H1 (cell line): ENCODE measurements around the gene DCAF6. TPM values are rescaled to one million over a fixed set of nuclear protein-coding genes. Genes with fewer than 3 reads are reported as not detected.

Source experiments
- CTCF ChIA-PET: fragments of 300-600 bp; sonication (Branson Sonifier 250); formaldehyde crosslinking; loops from one replicate; lab custom pipeline; 2021; ENCODE audit not compliant: partially characterized antibody; lab: Charles Lee
- POLR2A ChIA-PET: fragments of 300-600 bp; sonication (Branson Sonifier 250); formaldehyde crosslinking; loops from one replicate; lab custom pipeline; 2021; ENCODE audit warnings: inconsistent platforms; ENCODE audit not compliant: partially characterized antibody; lab: Charles Lee
- DNase-seq, 2 experiments: peaks; one replicate each; pipeline versions ENCODE4 v3.0.0 to v3.0.0-alpha.2; 2010 to 2022; ENCODE audit warnings: low spot score in 2 of 2, low read depth in 1 of 2, mixed read lengths in 1 of 2
- FAIRE-seq: peaks from 2 replicates; lab custom pipeline; 2011; peaks lifted over from hg19 to GRCh38; lab: Jason Lieb, UNC
- H2AFZ ChIP-seq: 2 replicates; pipeline ENCODE4 v1.8.1; 2012; ENCODE audit warnings: low read length, inconsistent platforms
- H2AK5ac ChIP-seq: 2 replicates; pipeline ENCODE4 v1.6.1; 2013; ENCODE audit warnings: low read depth, low read length
- H2BK120ac ChIP-seq: replicated peaks from 2 replicates; pipeline ENCODE3; 2013; ENCODE audit warnings: low read depth, low read length, inconsistent platforms
- H2BK12ac ChIP-seq: 2 replicates; pipeline ENCODE4 v1.6.1; 2013; ENCODE audit warnings: low read depth, low read length
- H2BK15ac ChIP-seq: 2 replicates; pipeline ENCODE4 v1.6.1; 2013; ENCODE audit warnings: low read length
- H2BK20ac ChIP-seq: 2 replicates; pipeline ENCODE4 v1.6.1; 2013; ENCODE audit warnings: low read length
- H2BK5ac ChIP-seq: 2 replicates; pipeline ENCODE4 v1.6.1; 2013; ENCODE audit warnings: low read depth, low read length
- H3K14ac ChIP-seq: 2 replicates; pipeline ENCODE4 v1.6.1; 2013; ENCODE audit warnings: inconsistent platforms; ENCODE audit not compliant: insufficient read length
- H3K18ac ChIP-seq: 2 replicates; pipeline ENCODE4 v1.6.1; 2013; ENCODE audit warnings: low read length; ENCODE audit errors: extremely low read depth
- H3K23ac ChIP-seq: 2 replicates; pipeline ENCODE4 v1.6.1; 2013; ENCODE audit warnings: inconsistent platforms; ENCODE audit not compliant: insufficient read length
- H3K23me2 ChIP-seq: 2 replicates; pipeline ENCODE4 v1.6.1; 2013; ENCODE audit warnings: low read depth, low read length
- H3K27ac ChIP-seq: 2 replicates; pipeline ENCODE4 v1.6.1; 2011; ENCODE audit warnings: low read depth, low read length, inconsistent platforms
- H3K27me3 ChIP-seq, 4 experiments: replicated peaks in 1 of 4; 1 replicate in 1 of 4; 2 replicates in 3 of 4; pipeline versions ENCODE4 v1.6.1 to v1.8.1; 2011 to 2013; ENCODE audit warnings: low read length in 3 of 4, mild to moderate bottlenecking in 3 of 4, inconsistent platforms in 2 of 4, mixed read lengths in 2 of 4, moderate library complexity in 1 of 4; ENCODE audit not compliant: control insufficient read depth in 3 of 4, insufficient read depth in 3 of 4; ENCODE audit errors: extremely low read depth in 1 of 4
- H3K36me3 ChIP-seq, 4 experiments: 2 replicates each; pipeline versions ENCODE4 v1.6.1 to v1.8.1; 2011 to 2013; ENCODE audit warnings: mild to moderate bottlenecking in 4 of 4, low read length in 3 of 4, moderate library complexity in 2 of 4, control low read depth in 1 of 4, inconsistent platforms in 1 of 4; ENCODE audit not compliant: insufficient read depth in 4 of 4, control insufficient read depth in 2 of 4
- H3K4ac ChIP-seq: replicated peaks from 2 replicates; pipeline ENCODE3; 2013; ENCODE audit warnings: low read length, low read depth, mixed read lengths, inconsistent platforms; ENCODE audit not compliant: insufficient read length
- H3K4me1 ChIP-seq, 4 experiments: replicated peaks in 1 of 4; 1 replicate in 1 of 4; 2 replicates in 3 of 4; pipeline versions ENCODE4 v1.6.1 to v1.8.1; 2011 to 2013; ENCODE audit warnings: low read length in 3 of 4, inconsistent platforms in 2 of 4, mixed read lengths in 1 of 4; ENCODE audit not compliant: insufficient read depth in 4 of 4, control insufficient read depth in 3 of 4
- H3K4me2 ChIP-seq, 2 experiments: 2 replicates each; pipeline versions ENCODE4 v1.6.1 to v1.8.1; 2011 to 2013; ENCODE audit warnings: low read depth in 2 of 2, low read length in 2 of 2, control low read depth in 1 of 2, inconsistent platforms in 1 of 2, mild to moderate bottlenecking in 1 of 2; ENCODE audit not compliant: insufficient read depth in 1 of 2
- H3K4me3 ChIP-seq, 4 experiments: fragments of 200-600, 300-600 bp in 1 of 4; sonication (generic), shearing (Covaris generic), sonication (Bioruptor Twin) in 1 of 4; 2 replicates each; pipeline versions ENCODE4 v1.5.1 to v1.8.1; 2011 to 2016; ENCODE audit warnings: low read length in 4 of 4, low read depth in 3 of 4, control low read depth in 2 of 4, inconsistent platforms in 2 of 4, mild to moderate bottlenecking in 2 of 4, mixed read lengths in 1 of 4, moderate library complexity in 1 of 4; ENCODE audit not compliant: insufficient read depth in 2 of 4; ENCODE audit errors: extremely low read depth in 1 of 4
- H3K56ac ChIP-seq: replicated peaks from 2 replicates; pipeline ENCODE3; 2013; ENCODE audit warnings: low read depth, mild to moderate bottlenecking, mixed read lengths, low read length, inconsistent platforms; ENCODE audit not compliant: insufficient read length
- H3K79me1 ChIP-seq: 2 replicates; pipeline ENCODE4 v1.6.1; 2013; ENCODE audit warnings: low read depth, low read length, control low read depth
- H3K79me2 ChIP-seq, 2 experiments: 2 replicates each; pipeline versions ENCODE4 v1.6.1 to v1.8.1; 2012 to 2013; ENCODE audit warnings: low read length in 2 of 2, mild to moderate bottlenecking in 2 of 2, inconsistent platforms in 1 of 2; ENCODE audit not compliant: insufficient read depth in 2 of 2, control insufficient read depth in 1 of 2
- H3K9ac ChIP-seq, 4 experiments: replicated peaks in 1 of 4; 1 replicate in 1 of 4; 2 replicates in 3 of 4; pipeline versions ENCODE4 v1.6.1 to v1.8.1; 2011 to 2013; ENCODE audit warnings: low read depth in 3 of 4, low read length in 3 of 4, control low read depth in 2 of 4, mild to moderate bottlenecking in 2 of 4, moderate library complexity in 2 of 4, inconsistent platforms in 1 of 4; ENCODE audit errors: extremely low read depth in 1 of 4
- H3K9me3 ChIP-seq, 2 experiments: 2 replicates each; pipeline versions ENCODE4 v1.6.1 to v1.8.1; 2012 to 2013; ENCODE audit warnings: mild to moderate bottlenecking in 2 of 2, moderate library complexity in 2 of 2, control low read depth in 1 of 2, inconsistent platforms in 1 of 2, low read depth in 1 of 2, low read length in 1 of 2, mixed read lengths in 1 of 2; ENCODE audit not compliant: insufficient read depth in 2 of 2
- H4K20me1 ChIP-seq, 2 experiments: replicated peaks in 1 of 2; 2 replicates each; pipeline versions ENCODE3 to v1.8.1; 2011 to 2013; ENCODE audit warnings: inconsistent platforms in 2 of 2, low read length in 2 of 2, mild to moderate bottlenecking in 1 of 2; ENCODE audit not compliant: insufficient read depth in 2 of 2, control insufficient read depth in 1 of 2
- H4K5ac ChIP-seq: 2 replicates; pipeline ENCODE4 v1.6.1; 2013; ENCODE audit warnings: low read length, low read depth, mixed read lengths, inconsistent platforms; ENCODE audit not compliant: insufficient read length
- H4K8ac ChIP-seq: 2 replicates; pipeline ENCODE4 v1.8.0; 2013; ENCODE audit warnings: mild to moderate bottlenecking, moderate library complexity, low read length, inconsistent platforms; ENCODE audit not compliant: insufficient read depth; ENCODE audit errors: extremely low read depth
- H4K91ac ChIP-seq: replicated peaks from 2 replicates; pipeline ENCODE3; 2013; ENCODE audit warnings: low read length, mixed read lengths, inconsistent platforms; ENCODE audit not compliant: insufficient read length
- ASH2L ChIP-seq: fragments of 200-600, 300-600 bp; sonication (generic); IDR thresholded peaks from one replicate; pipeline ENCODE4 v1.7.1; 2017; ENCODE audit warnings: low read length
- BRCA1 ChIP-seq: IDR thresholded peaks from 2 replicates; pipeline ENCODE4 v1.6.1; 2012; ENCODE audit warnings: low read depth, low read length, improper control_type of control experiment
- KDM1A ChIP-seq: fragments of 200-600, 300-600 bp; sonication (generic); IDR thresholded peaks from 2 replicates; pipeline ENCODE4 v1.7.1; 2016; ENCODE audit warnings: mild to moderate bottlenecking, low read length, borderline replicate concordance
- PHF8 ChIP-seq: fragments of 200-600 bp; sonication (generic); conservative IDR thresholded peaks from 2 replicates; pipeline ENCODE4 v1.7.1; 2012; ENCODE audit warnings: low read depth, mild to moderate bottlenecking, inconsistent platforms, low read length, moderate library complexity
- POU5F1 ChIP-seq: IDR thresholded peaks from 2 replicates; pipeline ENCODE4 v1.6.1; 2011; ENCODE audit warnings: low read depth, mild to moderate bottlenecking, low read length, moderate library complexity
- RAD21 ChIP-seq, 2 experiments: IDR thresholded peaks in 1 of 2; conservative IDR thresholded peaks in 1 of 2; 2 replicates each; pipeline ENCODE4 v1.6.1; 2011; ENCODE audit warnings: low read depth in 2 of 2, low read length in 2 of 2, improper control_type of control experiment in 1 of 2, inconsistent platforms in 1 of 2, mild to moderate bottlenecking in 1 of 2, moderate library complexity in 1 of 2
- SIX5 ChIP-seq: IDR thresholded peaks from 2 replicates; pipeline ENCODE4 v1.6.1; 2011; ENCODE audit warnings: mild to moderate bottlenecking, low read depth, low read length
- TCF12 ChIP-seq: IDR thresholded peaks from 2 replicates; pipeline ENCODE4 v1.6.1; 2011; ENCODE audit warnings: low read depth, mild to moderate bottlenecking, low read length
- ZNF274 ChIP-seq: IDR thresholded peaks from 2 replicates; pipeline ENCODE4 v1.7.0; 2012; ENCODE audit warnings: low read length, borderline replicate concordance; ENCODE audit errors: extremely low read depth
- WGBS, 2 experiments: shearing (Covaris generic) in 1 of 2; methylation state at CpG; one replicate each; pipeline versions ENCODE4 v1.1.6 to v1.1.7; 2013 to 2015; ENCODE audit warnings: low lambda C conversion rate in 2 of 2, mixed read lengths in 2 of 2, inconsistent platforms in 1 of 2, low coverage in 1 of 2, missing lambda C conversion rate in 1 of 2; ENCODE audit not compliant: insufficient replicate concordance in 2 of 2, insufficient coverage in 1 of 2, insufficient read length in 1 of 2; ENCODE audit errors: extremely low coverage in 1 of 2, missing lambda C conversion rate in 1 of 2; 5-methylcytosine and 5-hydroxymethylcytosine counted together
- polyA plus RNA-seq, 7 experiments: library from polyadenylated mRNA; depleted of rRNA in 3 of 7; stranded (reverse) in 5 of 7; unstranded in 2 of 7; fragments of >200 nt in 5 of 7; fragments of 200-250 nt in 2 of 7; gene quantifications; 1 replicate in 5 of 7; 2 replicates in 1 of 7; 4 replicates in 1 of 7; pipeline versions ENCODE4 v1.2.1 to v1.2.3, GENCODE V29; 2011 to 2013; ENCODE audit warnings: missing spikeins in 2 of 7, mixed read lengths in 2 of 7
- total RNA-seq: library from RNA; stranded (reverse); fragmentation: NEBNext Ultra II Directional; extraction: Animal tissue kit (Norgen Biotek cat#: 25700); gene quantifications from 2 replicates; pipeline ENCODE4 v1.2.1, GENCODE V29; 2021

Gene DCAF6
- total and polyA plus RNA-seq, 2 of the 8 experiments (the other 6 are each of a cell fraction or from before 2014, with no cell fraction given): 12.3 to 17.4 TPM

DNA sequence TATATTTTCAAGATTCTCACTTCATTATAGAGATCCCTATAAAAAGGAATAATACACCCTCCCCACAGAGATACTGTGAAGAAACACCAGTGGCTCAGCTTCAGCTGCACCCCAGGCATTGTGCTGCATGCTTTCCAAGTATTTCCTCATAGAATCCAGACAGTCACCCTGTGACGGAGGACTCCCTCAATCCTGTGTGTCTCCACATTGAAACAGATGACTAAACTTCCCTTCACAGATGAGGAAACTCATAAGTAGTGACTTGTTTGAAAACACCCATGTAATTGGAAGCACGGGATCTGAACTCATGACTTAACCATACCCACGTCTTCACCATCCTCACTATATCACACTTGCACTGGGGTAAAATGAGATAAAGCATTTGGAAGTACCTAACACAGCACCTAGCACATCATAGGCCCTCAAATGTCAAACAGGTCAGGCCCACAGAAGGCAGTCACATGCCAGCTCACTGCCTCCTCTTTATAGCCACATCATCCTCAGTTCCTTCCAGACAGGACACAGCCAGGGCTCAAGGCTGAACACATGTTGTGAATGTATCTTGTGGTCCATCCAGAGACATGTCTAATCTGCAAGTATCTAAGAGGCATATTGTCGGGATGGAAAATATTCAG, 145.0 kb downstream of the DCAF6 start:
- no peak for TF ChIP-seq TCF12
- no peak for TF ChIP-seq KDM1A
- TF ChIP-seq BRCA1: no peak
- TF ChIP-seq SIX5: no peak
- TF ChIP-seq ASH2L: no peak
- no peak for TF ChIP-seq ZNF274
- no peak for TF ChIP-seq PHF8
- TF ChIP-seq POU5F1: no peak
- no peak for TF ChIP-seq RAD21 (IDR thresholded peaks at IDR 0.05 in 1 of 2, conservative IDR thresholded peaks at IDR 0.05 in 1 of 2; ENCODE audit: low read depth in 2 of 2, low read length in 2 of 2)
- H3K9ac ChIP-seq: no peak overlapping the region

More for the DNA sequence above, 145.0 kb downstream of the DCAF6 start:
- no peak overlapping the region for H3K4me2 ChIP-seq
- H4K91ac ChIP-seq: no peak overlapping the region
- no peak for FAIRE-seq
- H3K4me1 ChIP-seq: 0 out of 7 replicates have a peak, but pooled peaks cover 0 to 2% (median 0%) of the 10 kb centered on the region in 4 experiments
- ChIA-PET CTCF (interaction anchor here (0.6 to 8.0 kb wide), 48 partner anchors 9 to 364 kb away, joined by 3 to 76 read pairs (median 6); partner anchors contain the start of gene ADCY10), POLR2A (no interaction called here)
- H2AFZ ChIP-seq: no peak overlapping the region
- H3K23me2 ChIP-seq: no peaks in the 10 kb centered on the region
- H4K5ac ChIP-seq: no peak overlapping the region
- H3K27me3 ChIP-seq: no peaks in the 10 kb centered on the region
- H3K4ac ChIP-seq: no peak overlapping the region
- H3K23ac ChIP-seq: no peak overlapping the region
- H4K8ac ChIP-seq: no peak overlapping the region
- no peak overlapping the region for H2BK20ac ChIP-seq
- H3K79me1 ChIP-seq: no peaks in the 10 kb centered on the region
- no peak overlapping the region for H2AK5ac ChIP-seq
- H3K79me2 ChIP-seq: no peaks in the 10 kb centered on the region
- no peaks in the 10 kb centered on the region for H3K9me3 ChIP-seq
- H3K56ac ChIP-seq: no peak overlapping the region
- DNase-seq: no peak
- H2BK15ac ChIP-seq: no peak overlapping the region
- no peak overlapping the region for H3K14ac ChIP-seq
- no peak overlapping the region; the same call in 1 of the 2 replicates for H3K27ac ChIP-seq
- no peak overlapping the region for H2BK12ac ChIP-seq
- H3K4me3 ChIP-seq: no peak overlapping the region
- no peak overlapping the region for H2BK120ac ChIP-seq
- no peak overlapping the region for H2BK5ac ChIP-seq
- peaks cover 0 to under 1% (median under 1%) of the 10 kb centered on the region in 4 experiments; a peak in 4 of 8 replicates for H3K36me3 ChIP-seq
- H4K20me1 ChIP-seq: no peaks in the 10 kb centered on the region
- WGBS, 2 experiments: 85% methylated on average over 4 of the region's 4 CpGs; no CpG with 5 or more reads in 1 of the 2 experiments
- H3K18ac ChIP-seq: no peak overlapping the region
